Activated naive CD4-positive, alpha-beta T cell (primary cell): Measurements from ENCODE around the gene SHD.
A peak's percentile ranks its signal among the peaks of the same experiment; 100 is the strongest.
"Not testable (repeated sequence)": the region's sequence is repeated elsewhere in the genome, so short reads cannot be mapped to it uniquely, and the experiment has no call there.

ENCODE experiments used
- DNase-seq, 4 experiments: peaks; one replicate each; lab custom pipeline; 2025; lab: John Stamatoyannopoulos, UW

The SHD gene

DNA sequence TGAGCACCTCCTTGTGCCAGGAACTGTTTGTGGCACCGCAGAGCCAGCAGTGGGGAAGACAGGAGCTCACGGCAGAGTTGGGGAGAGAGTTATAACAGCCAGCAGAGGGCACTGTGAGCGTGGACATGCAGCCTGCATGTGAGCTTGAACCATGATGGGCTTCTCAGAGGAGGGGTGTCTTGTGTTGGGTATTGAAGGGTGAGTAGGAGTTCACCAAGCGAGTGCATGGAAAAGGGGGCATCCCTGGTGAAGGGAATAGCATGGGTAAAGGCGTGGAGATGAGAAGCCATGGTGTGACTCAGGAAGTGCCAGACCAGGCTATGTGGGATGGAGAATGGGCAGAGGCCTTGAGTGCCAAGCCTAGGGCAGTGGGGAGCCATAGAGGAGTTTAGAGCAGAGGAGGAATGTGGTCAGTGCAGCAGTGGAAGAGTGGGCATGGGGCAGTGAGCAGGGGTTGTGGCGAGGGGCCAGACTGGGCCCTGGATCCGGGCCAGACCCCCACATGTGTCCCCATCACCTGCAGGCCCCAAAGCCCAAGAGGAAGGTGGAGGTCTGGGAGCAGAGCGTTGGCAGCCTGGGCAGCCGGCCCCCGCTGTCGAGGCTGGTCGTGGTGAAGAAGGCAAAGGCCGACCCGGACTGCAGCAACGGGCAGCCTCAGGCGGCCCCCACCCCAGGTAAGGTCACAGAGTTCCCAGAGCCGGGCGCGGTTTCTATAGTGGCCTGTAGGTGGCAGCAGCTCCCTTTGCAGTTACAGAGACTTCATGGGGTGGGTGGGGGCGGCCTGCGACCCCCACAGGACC is 11.8 kb upstream of the SHD start:
- peak; percentile 37 to 65 (median 52) for DNase-seq

DNA sequence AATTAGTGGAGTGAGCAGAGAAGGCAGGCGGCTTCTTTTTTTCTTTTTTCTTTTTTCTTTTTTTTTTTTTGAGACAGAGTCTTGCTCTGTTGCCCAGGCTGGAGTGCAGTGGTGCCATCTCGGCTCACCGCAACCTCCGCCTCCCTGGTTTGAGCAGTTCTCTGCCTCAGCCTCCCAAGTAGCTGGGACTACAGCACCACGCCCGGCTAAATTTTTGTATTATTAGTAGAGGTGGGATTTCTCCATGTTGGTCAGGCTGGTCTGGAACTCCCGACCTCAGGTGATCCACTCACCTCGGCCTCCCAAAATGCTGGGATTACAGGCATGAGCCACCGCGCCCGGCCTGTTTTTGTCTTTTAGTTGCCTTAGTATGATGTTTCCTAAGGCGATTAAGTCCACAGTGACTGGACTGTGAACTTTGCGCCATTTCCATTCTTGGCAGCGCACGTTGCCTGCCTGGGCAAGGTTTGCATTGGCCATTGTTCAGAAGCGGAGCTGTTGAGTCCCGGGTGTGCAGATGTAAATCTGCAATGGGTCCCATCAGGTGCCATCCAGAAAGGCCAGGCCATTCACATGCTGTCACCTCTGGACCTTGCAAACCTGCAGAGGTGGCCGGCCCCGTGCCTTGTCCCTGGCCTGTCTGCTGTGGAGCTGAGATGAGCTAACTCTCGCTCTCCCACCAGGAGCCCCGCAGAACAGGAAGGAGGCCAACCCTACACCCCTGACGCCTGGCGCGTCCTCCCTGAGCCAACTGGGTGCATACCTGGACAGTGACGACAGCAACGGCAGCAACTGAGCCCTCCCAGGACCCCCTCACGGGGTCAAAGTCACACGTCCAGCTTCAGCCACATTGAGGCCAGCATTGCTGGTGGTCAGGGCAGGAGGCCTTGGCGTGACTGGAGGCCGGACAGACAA is 10.9 kb upstream of the SHD start:
- DNase-seq = no peak

DNA sequence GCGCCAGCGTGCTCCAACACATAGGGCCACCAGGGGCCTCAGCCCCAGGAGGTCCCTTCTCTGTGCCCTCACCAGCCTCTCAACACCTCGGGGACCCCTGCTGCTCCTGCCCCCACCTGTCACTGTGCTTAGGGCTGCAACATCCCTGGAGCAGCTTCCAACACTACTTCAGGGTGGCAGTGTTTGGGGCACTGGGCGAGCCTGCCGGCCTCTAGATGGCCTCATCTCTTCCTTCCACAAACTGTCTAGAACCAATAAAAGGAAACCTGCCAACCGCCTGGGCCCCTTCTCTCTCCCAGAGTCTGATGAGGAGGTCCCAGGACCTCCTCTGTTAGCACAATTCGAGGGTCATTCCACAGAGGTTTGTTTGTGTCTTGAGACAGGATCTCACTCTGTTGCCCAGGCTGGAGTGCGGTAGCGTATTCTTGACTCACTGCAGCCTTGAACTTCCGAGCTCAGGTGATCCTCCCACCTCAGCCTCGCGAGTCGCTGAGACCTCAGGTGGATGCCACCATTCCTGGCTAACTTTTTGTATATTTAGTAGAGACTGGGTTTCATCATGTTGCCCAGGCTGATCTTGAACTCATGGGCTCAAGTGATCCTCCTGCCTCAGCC is 10.1 kb upstream of the SHD start:
- DNase-seq = no peak

DNA sequence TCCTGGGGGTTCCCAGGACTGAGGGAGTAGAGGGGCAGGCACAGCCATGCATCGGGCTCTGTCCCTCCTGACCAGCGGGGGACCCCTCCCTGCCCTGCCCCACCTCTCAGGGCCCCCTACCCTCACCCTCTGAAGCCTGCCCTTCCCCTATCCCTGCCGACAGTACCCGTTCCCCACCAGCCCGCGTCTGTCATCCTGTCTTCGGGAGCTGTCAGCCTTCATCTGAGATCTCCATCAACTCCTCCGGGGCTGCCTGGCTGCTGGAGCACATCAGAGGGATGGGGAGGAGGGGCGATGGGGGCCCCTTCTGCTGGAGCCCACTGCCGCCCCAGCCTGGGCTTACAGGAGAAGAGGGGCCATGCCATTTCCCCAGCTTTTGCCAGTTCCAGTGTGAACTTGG is 6.2 kb upstream of the SHD start:
- DNase-seq = no peak

DNA sequence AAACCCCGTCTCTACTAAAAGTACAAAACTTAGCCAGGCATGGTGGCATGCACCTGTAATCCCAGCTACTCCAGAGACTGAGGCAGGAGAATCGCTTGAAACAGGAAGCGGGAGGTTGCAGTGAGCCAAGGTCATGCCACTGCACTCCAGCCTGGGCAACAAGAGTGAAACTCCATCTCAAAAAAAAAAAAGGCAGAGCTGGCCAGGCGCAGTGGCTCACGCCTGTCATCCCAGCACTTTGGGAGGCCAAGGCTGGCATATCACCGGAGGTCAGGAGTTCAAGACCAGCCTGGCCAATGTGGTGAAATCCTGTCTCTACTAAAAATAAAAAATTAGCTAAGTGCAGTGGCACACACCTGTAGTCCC is 4.8 kb upstream of the SHD start:
- DNase-seq = not testable (repeated sequence)

DNA sequence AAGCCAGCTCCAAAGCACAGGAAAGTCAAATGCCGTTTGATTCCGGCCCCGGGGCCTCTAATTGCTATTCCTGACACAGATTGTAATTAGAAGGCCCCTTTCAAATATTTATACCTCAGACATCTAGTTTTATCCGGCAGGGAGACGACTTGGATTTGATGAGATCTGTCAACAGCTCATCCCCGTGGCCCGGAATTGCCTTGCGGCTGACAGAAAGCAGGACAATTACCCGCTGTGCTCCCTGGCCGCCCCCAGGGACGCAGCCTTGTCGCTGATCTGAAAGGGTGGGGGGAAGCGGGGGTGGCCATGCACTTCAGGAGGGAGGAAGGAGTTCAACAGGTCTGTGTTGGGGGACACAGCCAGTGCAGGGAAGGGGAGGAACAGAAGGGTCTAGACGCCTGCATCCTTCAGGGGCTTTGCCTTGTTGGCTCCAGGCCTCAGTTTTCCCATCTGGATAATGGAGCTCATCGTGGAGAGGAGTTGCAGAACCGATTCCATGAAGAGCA is 1.8 kb upstream of the SHD start:
- DNase-seq = no peak

DNA sequence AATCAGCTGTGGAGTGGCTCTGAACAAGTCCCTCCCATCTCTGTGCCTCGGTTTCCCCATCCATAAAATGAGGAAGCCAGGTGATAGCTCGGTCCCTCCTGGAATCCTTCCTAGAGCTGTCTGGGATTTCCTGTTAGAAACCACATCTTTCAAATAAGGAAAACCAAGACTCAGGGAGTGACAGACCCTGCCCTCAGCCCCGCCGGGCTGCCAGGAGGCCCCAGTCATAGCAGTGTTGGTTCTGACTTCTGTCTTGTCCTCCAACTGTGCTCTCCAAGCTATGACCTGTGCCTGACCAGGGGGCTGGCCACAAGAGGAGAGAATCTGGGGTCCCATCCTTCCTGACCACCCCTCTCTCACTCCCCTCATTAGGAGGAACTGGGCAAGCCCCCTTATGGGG is 1.1 kb upstream of the SHD start:
- DNase-seq = no peak

DNA sequence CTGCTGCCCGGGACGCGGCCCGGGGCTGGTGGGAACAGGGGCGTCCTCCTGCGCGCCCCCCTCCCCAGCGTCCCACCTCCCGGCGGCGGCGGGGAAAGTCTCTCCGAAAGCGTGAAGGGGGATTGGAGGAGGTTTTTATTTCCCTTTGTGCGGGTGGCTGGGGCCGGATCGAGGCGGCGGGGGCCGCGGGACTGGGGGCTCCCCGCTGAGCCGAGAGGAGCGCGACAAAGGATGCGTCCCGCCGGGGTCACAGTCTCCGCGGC is 132 bp downstream of the SHD start:
- DNase-seq = no peak

DNA sequence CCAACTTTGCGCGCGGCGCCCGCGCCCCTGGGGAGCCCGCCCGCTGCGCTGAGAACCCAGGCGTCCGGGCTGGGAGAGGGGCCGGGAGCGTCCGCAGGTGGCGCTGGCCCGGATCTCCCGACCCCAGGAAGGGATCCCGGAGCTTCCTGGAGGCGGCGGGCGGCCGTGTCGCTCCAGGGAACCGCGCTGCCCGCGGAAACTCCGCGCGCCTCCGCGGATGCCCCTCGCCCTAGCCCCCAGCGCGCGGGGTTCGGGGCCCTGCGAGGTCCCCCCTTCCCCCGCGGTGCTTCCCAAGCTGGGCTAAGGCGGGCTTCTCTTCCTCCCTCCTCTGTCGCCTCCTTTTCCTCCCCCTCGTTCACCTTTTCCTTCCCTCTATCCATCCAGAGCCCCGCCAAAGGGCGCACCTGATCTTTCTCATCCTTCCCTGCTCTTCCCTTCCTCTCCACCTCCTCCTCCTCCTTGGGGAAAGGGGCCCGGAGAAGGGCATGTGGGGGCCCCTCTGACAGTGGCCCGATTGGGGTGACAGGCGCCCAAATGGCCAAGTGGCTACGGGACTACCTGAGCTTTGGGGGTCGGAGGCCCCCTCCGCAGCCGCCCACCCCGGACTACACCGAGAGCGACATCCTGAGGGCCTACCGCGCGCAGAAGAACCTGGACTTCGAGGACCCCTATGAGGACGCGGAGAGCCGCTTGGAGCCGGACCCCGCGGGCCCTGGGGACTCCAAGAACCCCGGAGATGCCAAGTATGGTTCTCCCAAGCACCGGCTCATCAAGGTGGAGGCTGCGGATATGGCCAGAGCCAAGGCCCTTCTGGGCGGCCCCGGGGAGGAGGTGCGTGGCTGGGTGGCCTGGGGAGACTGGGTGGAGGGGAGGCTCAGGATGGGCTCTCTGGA is 710 bp downstream of the SHD start:
- no peak for DNase-seq

DNA sequence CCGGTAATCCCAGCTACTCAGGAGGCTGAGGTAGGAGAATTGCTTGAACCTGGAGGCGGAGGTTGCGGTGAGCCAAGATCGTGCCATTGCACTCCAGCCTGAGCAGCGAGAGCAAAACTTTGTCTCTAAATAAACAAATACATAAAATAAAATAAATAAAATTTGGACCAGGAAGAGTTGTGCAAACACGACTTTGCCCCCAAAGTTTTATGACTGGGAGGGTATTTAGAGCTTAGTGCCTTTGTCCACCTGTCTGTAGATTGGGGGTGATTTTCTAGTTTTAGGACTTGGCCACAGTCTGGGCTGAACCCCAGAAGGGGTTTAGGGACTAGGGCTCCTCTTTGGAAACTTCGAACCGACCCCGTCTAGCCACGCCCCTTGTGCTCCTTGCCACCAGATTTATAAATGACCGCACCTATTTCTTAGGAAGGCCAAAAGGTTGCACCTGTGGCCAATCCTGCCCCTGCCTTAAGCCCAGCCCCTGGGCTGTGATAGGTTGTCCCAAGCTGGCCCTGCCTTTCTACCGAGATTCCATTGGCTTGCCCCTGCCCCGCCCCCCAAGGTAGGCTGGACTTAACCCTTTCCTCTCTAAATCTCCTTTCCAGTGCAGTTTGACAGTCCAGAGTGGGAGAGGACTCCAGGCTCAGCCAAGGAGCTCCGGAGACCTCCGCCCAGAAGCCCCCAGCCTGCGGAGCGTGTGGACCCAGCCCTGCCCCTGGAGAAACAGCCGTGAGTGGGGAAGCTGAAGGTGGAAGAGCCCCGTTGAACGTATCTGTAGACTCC is 5.3 kb downstream of the SHD start:
- no peak for DNase-seq

DNA sequence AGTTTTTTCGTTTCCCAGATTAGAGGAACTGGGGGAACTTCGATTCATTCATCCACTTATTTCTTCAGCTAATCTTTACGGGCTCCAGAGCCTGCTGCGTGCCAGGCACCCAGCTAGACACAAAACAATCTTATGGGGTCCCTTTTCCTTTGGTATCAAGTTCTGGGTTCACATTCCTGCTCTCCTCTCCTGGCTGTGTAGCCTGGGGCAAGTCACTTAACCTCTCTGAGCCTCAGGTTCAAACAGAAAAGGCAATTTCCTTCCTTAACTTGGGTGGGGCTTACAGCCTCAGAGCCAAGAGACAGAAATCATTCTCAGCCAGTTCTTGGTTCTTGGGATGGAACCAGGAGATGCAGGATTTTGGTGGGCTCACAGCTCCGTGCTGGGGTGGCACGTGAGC is 5.9 kb downstream of the SHD start:
- DNase-seq = no peak

DNA sequence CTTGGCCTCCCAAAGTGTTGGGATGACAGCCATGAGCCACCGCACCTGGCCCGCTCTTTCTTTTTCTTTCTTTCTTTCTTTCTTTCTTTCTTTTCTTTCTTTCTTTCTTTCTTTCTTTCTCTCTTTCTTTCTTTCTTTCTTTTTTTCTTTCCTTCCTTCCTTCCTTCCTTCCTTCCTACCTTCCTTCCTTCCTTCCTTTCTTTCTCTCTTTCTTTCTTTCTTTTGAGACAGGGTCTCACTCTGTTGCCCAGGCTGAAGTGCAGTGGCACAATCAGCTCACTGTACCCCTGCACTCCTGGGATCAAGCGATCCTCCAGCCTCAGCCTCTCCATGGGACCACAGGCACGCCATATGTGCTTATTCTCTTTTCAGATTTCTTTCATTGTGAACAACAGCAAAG is 7.1 kb downstream of the SHD start:
- DNase-seq = not testable (repeated sequence)

DNA sequence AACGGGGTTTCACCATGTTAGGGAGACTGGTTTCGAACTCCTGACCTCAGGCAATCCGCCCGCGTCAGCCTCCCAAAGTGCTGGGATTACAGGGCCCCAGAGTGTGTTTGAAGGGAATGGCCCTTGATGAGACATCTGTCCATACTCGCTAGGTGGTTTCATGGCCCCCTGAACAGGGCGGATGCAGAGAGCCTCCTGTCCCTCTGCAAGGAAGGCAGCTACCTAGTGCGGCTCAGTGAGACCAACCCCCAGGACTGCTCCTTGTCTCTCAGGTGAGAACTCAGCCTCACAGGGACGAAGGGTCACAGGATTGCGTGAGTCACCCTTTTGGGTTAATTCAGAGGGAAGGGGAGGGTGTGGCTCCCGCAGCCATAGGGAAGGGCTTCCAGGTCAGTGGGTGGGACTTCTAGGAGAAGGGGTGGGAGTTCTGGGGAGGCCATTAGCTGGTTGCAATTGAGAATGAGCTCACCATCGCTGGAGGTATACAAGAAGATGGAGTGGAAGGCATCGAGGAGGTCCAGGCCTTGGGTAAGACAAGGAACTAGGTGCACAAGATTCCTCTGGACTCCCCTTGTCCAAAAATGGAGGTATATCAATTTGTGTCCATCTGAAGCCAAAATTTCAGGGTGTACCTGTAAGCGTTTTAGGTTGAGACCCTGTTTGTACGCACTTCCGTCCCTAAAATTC is 9.2 kb downstream of the SHD start:
- no peak for DNase-seq

DNA sequence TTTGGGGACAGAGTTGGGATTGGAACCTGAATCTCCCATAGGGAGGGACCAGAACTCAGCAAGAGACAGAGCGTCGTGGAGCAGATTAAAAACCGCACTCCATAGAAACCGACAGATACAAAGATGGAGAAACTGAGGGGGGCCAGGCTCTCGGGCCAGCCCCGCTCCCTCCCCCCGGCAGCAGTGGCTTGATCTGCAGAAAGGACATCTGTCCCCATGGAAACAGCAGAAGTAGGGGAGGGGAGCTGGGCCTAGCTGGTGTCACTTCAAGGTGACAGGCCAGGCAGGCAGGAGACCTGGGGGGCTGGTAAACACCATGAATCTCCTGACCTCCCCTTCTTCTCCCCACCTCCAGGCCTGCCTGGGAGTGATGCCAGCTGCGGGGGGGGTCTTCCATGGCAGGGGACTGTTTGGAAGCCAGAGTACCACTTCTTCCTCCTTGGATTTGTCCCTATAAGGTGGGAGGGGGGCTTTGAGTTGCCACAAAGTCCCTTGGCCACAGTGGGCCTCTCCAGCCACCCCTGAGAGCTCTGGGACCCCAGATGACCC is 12.2 kb downstream of the SHD start:
- no peak for DNase-seq

DNA sequence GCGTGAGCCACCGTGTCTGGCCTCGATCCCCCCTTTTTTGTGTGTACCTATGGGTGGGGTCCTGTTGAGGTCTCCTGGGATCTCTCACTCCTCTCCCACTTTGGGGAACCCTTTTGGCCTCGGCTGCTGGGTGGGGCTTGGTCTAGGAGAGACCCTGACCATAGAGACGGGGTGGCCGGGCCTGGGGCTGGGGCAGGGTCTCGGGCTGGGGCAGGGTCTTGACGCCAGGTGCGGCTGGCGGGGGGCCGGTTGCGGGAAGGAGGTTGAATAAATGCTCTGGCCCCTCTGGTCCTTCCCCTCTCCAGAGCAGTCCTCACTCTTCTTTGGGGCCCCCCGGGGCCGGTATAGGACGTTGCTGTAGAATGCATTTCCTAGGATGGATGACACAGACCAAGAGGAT is 13.4 kb downstream of the SHD start:
- no peak for DNase-seq

DNA sequence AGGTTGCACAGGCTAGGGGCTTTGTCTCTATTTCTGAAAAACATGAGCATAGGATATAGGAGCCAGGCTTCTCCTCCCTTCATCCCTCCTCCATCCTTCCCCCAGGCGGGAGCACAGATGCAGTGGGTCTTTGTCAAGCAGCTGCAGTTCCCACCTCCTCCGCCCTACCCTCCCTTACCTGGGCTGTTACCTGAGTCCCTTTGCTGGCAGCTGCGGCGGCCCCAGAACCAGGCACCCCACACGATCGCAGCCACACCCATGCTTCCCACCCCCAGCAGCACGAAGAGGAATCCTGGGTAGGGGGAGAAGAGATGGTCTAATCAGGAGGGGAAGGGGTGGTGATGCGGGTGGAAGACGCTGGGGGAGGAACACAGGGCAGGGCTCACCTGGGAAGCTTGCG is 15.3 kb downstream of the SHD start:
- DNase-seq = no peak

DNA sequence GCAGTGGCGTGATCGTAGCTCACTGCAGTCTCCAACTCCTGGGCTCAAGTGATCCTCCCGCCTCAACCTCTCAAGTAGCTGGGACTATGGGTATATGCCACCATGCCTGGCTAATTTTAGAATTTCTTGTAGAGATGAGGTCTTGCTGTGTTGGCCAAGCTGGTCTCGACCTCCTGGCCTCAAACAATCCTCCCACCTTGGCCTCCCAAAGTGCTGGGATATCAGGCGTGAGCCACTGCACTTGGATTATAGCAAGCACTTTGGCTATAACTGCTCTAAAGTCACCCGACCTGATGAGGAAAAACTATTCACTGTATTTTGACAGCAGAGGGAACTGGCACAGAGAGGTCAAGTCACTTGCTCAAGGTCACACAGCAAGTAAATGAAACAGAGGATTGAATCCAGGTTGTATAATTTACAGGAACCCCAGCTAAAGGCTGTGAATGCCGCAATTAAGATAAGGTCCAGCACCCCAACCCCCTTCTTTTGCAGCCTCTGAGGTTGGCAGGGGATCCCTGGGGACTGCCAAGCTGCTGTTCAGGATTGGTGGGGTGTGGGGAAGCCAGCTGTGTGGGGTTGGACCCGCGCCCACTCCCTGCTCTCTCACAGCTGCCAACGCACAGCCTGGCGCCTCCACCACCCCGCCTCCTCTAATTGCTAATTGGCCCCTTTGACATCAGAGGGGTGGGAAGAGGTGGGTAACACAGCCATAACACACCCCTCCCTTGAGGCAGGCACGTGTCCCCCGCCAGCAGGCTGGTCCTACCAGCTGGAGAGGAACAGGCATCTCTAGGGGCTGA is 17.1 kb downstream of the SHD start:
- DNase-seq = no peak

DNA sequence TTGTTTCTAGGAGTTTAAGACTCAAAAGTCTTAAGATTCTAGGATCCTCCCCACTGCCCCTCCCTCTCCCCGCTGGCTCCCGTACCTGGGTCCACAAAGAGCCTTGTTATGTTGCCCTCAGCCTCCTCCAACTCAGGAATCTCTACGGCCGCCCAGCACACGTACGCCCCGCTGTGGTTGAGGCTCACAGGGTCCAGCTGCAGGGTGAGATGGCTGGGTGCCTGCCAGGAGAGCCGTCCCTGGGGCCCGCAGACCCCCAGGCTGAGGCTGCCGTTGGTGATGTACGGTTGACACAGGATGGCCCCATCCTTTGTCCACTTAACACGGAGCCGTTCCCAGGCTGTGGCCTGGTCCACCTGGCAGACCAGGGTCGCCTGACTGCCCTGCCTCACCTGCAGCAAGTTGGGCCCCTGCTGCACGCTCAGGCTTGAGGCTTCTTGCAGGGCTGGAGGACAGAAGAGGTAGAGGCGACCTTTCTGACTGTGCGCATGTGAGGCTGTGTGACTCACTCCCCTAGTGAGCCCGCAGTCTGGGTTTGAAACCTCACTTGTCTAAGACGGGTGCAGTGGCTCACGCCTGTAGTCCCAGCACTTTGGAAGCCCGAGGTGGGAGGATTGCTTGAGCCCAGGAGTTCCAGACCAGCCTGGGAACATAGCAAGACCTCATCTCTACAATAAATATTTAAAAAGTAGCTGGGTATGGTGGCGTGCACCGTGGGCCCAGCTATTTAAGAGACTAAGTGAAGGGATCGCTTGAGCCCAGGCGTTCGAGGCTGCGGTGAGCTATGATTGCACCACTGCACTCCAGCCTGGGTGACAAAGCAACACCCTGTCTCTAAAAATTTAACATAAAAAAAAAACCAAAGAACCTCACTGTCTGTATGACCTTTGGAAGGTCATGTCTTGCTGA is 19.1 kb downstream of the SHD start:
- DNase-seq = no peak
